Effector memory CD4-positive, alpha-beta T cell (primary cell): ENCODE results near the gene SPON1.
"Not testable (repeated sequence)": the region's sequence is repeated elsewhere in the genome, so short reads cannot be mapped to it uniquely, and the experiment has no call there.

Experiments
- DNase-seq, 3 donors: peaks; one replicate each; pipeline ENCODE4 v3.0.0-alpha.2; 2020
- H3K27ac ChIP-seq: 2 replicates; pipeline ENCODE4 v1.7.0; 2013; ENCODE audit warnings: mild to moderate bottlenecking, low read length, moderate library complexity; ENCODE audit not compliant: insufficient read depth, poor library complexity, severe bottlenecking
- H3K27me3 ChIP-seq: replicated peaks from 2 replicates; pipeline ENCODE4 v1.7.0; 2013; ENCODE audit warnings: mild to moderate bottlenecking, low read length; ENCODE audit not compliant: insufficient read depth, control insufficient read depth, poor library complexity, severe bottlenecking
- H3K36me3 ChIP-seq: 2 replicates; pipeline ENCODE4 v1.7.0; 2013; ENCODE audit warnings: mild to moderate bottlenecking, low read length, moderate library complexity; ENCODE audit not compliant: control insufficient read depth, insufficient read depth
- H3K4me1 ChIP-seq: 2 replicates; pipeline ENCODE4 v1.7.0; 2013; ENCODE audit warnings: low read length, mild to moderate bottlenecking; ENCODE audit not compliant: control insufficient read depth, insufficient read depth, poor library complexity, severe bottlenecking
- H3K4me3 ChIP-seq: 2 replicates; pipeline ENCODE4 v1.7.0; 2013; ENCODE audit warnings: low read length, low read depth, mild to moderate bottlenecking; ENCODE audit not compliant: insufficient read depth, poor library complexity, severe bottlenecking
- H3K9me3 ChIP-seq: 2 replicates; pipeline ENCODE4 v1.7.0; 2013; ENCODE audit warnings: mild to moderate bottlenecking, low read length, moderate library complexity; ENCODE audit not compliant: control insufficient read depth

The SPON1 gene

DNA sequence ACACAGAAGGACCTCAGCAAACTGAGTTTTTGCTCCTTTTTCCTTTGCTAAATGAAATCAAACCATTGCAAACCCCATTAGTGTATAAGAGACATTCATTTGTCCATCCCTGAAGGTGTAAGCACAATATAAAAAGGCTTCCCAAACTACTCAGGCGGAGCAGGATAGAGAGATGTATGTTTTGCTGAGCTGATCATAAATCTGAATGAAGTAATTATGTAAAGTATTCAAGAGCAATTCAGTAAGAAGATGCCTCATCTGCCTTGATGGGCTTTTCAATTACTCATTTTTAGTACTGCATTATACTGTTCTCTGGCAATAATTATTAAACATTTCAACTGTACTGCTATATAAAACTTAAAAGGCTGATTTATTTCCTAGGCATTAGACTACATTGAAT lies 65.0 kb downstream of the SPON1 start:
- no peaks in the 10 kb centered on the region for H3K36me3 ChIP-seq
- no peaks in the 10 kb centered on the region for H3K27me3 ChIP-seq
- no peak overlapping the region for H3K4me3 ChIP-seq
- H3K9me3 ChIP-seq, result no peaks in the 10 kb centered on the region
- no peak for DNase-seq
- no peaks in the 10 kb centered on the region for H3K4me1 ChIP-seq
- H3K27ac ChIP-seq, result no peak overlapping the region

- no peak for DNase-seq
- Histone ChIP-seq H3K36me3 (no peaks in the 10 kb centered on the region), H3K4me1 (no peaks in the 10 kb centered on the region), H3K27ac (no peak overlapping the region), H3K4me3 (no peak overlapping the region), H3K9me3 (no peaks in the 10 kb centered on the region), H3K27me3 (no peaks in the 10 kb centered on the region)
Observed at GRCh38 chr11:14029440-14029839, 66.9 kb downstream of the SPON1 start.

GRCh38 chr11:14029971-14030920 lies 67.7 kb downstream of the SPON1 start:
- no peak overlapping the region for H3K4me3 ChIP-seq
- H3K27me3 ChIP-seq, result no peaks in the 10 kb centered on the region
- no peaks in the 10 kb centered on the region for H3K36me3 ChIP-seq
- H3K27ac ChIP-seq, result no peak overlapping the region
- H3K4me1 ChIP-seq, result no peaks in the 10 kb centered on the region
- H3K9me3 ChIP-seq, result no peaks in the 10 kb centered on the region
- DNase-seq, result no peak

GRCh38 chr11:14035526-14035925 lies 73.0 kb downstream of the SPON1 start:
- H3K27ac ChIP-seq, H3K36me3 ChIP-seq, H3K4me3 ChIP-seq, H3K27me3 ChIP-seq, H3K4me1 ChIP-seq, DNase-seq, H3K9me3 ChIP-seq: not testable (repeated sequence)

DNA sequence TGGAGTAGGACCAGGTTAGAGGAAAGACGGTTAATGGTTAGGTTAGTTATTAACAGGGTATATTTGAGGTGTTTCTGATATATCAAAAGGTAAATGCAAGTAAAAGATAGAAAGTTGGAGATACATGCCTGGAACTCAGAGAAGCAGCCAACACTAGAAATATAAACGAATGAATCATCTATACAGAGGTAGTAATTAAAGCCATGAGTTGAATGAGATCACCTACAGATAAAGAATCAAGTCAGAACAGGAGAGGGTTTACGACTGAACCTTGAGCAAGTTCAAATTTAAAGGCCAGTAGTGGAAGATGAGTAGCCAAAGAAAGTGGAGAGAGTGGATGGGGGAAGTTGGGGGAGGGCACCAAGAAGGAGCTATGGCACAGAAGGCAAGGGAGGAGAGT lies 73.9 kb downstream of the SPON1 start:
- H3K27ac ChIP-seq, result no peak overlapping the region
- no peak for DNase-seq

GRCh38 chr11:14041040-14041439 lies 78.5 kb downstream of the SPON1 start:
- Histone ChIP-seq H3K4me3 (no peak overlapping the region), H3K27me3 (no peaks in the 10 kb centered on the region), H3K9me3 (no peaks in the 10 kb centered on the region), H3K36me3 (no peaks in the 10 kb centered on the region), H3K4me1 (no peaks in the 10 kb centered on the region), H3K27ac (no peak overlapping the region)
- DNase-seq, result no peak

More for the DNA sequence above, 73.9 kb downstream of the SPON1 start:
- H3K9me3 ChIP-seq, result no peaks in the 10 kb centered on the region
- H3K36me3 ChIP-seq, result no peaks in the 10 kb centered on the region
- no peak overlapping the region for H3K4me3 ChIP-seq
- no peaks in the 10 kb centered on the region for H3K4me1 ChIP-seq
- H3K27me3 ChIP-seq, result no peaks in the 10 kb centered on the region

DNA sequence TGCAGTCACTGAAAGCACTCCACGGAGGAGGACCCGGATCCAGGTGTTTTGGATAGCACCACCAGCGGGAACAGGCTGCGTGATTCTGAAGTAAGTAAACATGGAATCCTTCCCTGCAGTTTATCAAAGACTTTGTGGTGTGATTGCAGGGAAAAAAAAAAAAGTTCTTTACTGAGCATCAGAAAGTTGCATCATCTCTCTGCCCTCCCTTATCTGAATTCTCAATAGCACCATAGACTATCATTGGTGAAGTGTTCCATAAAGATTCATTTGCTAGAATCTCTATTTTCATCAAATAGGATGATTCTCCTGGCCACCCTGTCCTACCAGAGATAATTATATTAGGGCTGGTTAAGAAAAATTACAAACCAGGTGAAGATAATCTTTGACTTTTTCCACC lies 79.0 kb downstream of the SPON1 start:
- DNase-seq, result no peak
- Histone ChIP-seq H3K27me3 (no peaks in the 10 kb centered on the region), H3K27ac (no peak overlapping the region), H3K4me1 (no peaks in the 10 kb centered on the region), H3K4me3 (no peak overlapping the region), H3K36me3 (no peaks in the 10 kb centered on the region), H3K9me3 (no peaks in the 10 kb centered on the region)

DNA sequence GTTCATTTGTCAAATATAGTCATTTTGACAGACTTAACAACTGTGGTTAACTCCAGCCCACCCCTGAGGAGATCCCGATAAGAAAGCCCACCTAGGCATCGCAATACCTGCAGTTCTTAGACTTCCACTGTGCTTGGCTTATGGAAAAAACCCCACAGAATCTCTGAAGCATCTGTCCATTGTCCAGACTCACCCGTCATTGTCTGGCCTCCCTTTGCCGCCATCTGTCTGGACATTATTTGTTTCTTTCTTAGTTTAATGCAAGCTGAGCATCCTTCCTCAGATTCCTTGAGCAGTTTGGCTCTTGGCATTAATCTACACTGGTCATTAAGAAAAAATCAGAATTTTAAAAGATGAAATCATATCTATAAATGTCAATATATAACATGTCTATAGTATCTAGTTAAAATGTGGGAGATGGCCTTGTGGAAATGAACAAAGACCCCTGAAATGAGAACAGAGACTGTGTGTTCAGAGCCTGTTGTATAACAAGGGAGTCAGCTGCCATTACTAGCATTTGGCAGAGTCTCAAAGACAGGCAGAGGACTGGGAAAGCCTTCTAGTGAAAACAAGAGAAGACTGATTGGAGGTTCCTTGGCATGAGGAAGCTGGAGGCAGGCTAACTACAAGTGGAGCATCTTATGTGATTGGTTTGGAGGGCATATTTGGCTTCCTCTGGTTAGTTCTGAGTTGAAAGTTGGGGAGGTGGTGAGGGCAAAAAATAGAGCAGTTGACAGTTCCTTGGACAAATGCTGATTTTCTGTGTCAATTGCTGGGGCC lies 80.4 kb downstream of the SPON1 start:
- Histone ChIP-seq H3K4me1 (no peaks in the 10 kb centered on the region), H3K36me3 (no peaks in the 10 kb centered on the region), H3K27me3 (no peaks in the 10 kb centered on the region), H3K27ac (no peak overlapping the region), H3K4me3 (no peak overlapping the region), H3K9me3 (no peaks in the 10 kb centered on the region)
- DNase-seq, result no peak

- DNase-seq, result no peak
- H3K4me1 ChIP-seq, result no peaks in the 10 kb centered on the region
- no peak overlapping the region for H3K27ac ChIP-seq
- H3K4me3 ChIP-seq, result no peak overlapping the region
- H3K9me3 ChIP-seq, result no peaks in the 10 kb centered on the region
- H3K27me3 ChIP-seq, result no peaks in the 10 kb centered on the region
- no peaks in the 10 kb centered on the region for H3K36me3 ChIP-seq
Observed at GRCh38 chr11:14044916-14045315, 82.4 kb downstream of the SPON1 start.

DNA sequence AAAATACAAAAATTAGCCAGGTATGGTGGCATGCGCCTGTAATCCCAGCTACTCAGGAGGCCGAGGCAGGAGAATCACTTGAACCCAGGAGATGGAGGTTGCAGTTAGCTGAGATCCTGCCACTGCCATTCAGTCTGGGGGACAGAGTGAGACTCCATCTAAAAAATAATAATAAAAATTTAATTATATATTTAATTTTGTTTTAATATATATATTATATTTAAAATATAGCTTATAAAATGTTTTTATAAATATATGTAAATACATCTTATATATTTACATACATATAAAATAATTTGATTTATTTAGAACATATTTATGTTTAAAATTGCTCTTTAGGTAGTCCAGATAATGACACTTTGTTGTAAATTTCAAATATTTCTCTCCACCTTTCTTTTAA lies 82.9 kb downstream of the SPON1 start:
- Histone ChIP-seq H3K36me3 (no peaks in the 10 kb centered on the region), H3K4me1 (no peaks in the 10 kb centered on the region), H3K27me3 (no peaks in the 10 kb centered on the region), H3K27ac (no peak overlapping the region), H3K9me3 (no peaks in the 10 kb centered on the region), H3K4me3 (no peak overlapping the region)
- DNase-seq, result no peak
